Lung microvascular endothelial cell (primary cell): ENCODE data around the gene EPS8L3. TPM values are rescaled to one million over a fixed set of nuclear protein-coding genes. Genes with fewer than 3 reads are reported as not detected.
"Not testable (repeated sequence)": the region's sequence is repeated elsewhere in the genome, so short reads cannot be mapped to it uniquely, and the experiment has no call there.

Experiments used
- DNase-seq, 2 donors: peaks; one replicate each; pipeline versions ENCODE4 v3.0.0 to v3.0.0-alpha.2; 2010; ENCODE audit warnings: low read depth in 2 of 2
- total RNA-seq: library from RNA; depleted of rRNA; stranded (reverse); fragments of >200 nt; gene quantifications from 2 replicates; pipeline ENCODE4 v1.2.1, GENCODE V29; 2014

The EPS8L3 gene
- total RNA-seq, 1 donor from 2014 or later, result not detected

DNA sequence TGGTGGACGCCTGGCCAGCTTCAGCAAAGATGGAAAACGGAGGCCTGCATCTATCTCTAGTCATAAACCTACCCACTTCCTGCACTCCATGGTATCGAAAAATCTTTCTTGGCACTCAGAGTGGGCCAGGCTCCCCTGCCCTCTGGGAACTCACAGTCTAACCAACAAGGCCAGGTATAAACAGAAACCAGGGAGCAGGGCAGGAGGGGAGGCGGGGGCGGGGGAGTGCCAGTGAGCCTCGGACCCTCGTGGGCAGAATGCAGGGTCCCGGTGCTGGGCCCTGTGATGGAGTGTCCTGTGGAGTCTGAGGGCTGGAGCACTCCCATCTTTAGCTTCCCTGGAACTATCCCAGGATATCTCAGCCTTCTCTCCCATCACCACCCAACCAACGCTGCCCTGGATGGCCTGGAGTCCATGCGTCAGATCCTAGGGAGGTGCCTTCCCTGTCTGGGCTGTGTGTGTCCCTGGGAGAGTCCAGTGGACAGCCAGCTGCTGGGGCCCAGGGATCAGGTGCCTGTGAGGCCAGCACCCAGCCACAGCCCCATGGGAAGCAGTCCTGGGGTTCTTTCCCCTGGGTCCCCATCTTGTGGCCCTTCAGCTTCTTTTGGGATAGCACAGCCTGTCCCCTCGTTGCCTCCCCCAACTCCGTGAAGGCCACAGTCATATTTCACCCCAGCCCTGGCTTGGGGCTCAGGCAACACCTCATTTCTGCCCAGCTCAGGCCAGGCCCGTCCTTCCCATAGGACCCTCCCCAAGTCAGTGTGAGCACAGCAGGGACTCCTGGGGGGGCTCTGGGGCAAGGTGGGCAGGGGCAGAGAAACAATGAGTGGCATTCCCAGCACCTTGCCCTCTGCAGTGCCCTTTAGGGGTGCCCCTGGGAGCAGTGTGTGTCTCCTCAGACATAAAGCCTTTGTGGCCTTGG lies 1.1 kb upstream of the EPS8L3 start:
- no peak for DNase-seq

DNA sequence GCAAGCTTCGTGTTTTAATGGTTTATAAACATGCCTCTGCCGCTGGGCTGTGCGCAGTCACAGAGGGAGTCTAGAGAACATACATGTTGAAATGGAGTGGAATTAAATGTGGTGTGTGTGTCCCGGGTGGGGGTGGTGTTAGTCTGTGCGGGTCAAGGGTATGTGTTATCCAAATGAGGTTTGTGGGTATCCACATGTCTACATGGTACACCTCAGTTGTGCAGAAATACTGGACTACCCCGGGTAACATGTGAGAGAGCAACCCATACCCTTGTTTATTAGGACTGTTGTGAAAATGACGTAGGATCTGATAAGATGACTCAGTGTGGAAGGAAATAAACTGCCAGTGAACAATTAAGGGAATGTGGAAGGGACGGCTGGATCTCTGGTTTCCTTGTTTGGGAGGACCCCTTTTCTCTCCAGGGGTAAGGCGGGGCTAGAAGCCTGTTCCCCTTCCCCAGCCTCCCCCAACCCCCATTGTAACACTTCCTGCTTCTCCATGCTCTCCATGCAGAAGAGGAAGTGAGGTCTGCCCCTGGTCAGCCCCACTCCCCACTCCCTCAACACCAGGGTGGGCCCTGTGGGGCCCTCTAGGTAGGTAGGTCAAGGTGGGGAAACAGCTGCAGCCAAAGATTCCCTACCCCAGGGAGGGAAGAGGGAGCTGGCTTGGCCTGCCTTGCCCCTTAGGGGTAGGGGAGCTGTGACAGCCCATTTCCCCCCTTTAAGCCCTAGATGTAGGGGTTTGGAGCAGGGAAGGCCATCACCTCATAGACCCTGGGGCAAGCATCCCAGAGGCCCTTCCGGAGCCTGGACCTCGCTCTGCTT lies 690 bp downstream of the EPS8L3 start:
- DNase-seq, result peak; percentile 70 to 83

DNA sequence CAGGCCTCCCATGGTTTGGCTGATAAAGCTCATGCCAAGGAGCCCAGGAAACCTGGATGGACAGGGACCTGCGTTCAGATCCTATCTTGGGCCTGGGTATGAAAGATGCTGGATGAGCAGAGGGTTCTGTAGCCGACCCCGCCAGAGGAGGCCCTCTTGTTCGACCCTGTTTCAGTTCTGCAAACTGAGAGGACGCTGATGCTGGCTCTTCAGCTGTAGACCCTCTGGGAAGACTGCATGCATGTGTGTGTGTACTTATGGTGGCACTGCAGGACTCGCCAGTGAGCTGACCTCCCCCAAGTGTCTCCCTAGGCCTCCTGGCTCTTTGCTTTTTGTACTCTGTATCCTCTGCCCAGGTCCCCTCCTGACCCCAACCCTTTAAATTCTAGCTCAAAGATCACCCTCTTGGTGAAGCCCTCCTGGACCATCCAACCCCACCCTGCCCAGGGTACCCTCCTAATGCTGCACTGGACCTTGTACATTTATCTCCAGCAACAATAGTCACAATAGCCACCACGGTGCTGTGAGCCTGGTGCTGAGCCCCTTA lies 1.6 kb downstream of the EPS8L3 start:
- DNase-seq, result no peak

DNA sequence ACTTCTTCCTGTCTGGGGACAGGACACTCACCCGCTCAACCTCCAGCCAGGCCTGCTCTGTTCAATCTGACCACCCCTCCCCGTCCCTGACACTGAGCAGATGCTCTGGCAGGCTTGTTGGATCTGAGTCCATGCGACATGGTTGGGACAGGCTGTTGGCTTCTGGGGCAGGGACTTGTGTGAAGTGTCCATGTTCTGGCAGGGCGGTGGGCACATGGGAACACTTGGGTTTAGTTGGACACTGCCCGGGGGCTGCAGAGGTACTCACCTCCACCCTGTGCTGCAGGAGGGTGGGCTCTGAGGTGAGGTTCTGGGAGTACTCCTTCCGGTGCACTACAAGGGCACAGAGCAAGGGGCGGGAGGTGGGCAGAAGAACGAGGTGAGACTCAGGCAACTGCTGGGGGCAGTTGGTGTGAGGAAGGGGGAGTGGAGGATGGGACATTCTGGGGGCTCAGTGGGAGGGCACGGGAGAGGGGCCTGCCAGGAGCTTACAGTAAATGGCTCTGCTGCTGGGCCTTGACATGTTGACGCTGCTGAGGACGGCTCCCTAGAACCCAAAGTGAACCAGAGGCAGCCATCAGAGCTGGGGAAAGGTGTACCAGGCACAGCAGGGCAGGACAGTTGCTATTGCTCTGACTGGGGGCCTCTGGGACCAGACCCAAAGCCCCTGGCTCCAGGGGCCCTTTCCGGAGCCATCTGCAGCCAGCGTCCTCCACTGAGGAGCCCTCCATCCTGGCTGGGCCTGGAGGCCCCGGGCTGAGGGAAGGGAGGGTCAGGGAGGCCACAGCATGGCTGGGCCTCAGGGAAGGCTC lies 2.3 kb downstream of the EPS8L3 start:
- DNase-seq, result no peak

DNA sequence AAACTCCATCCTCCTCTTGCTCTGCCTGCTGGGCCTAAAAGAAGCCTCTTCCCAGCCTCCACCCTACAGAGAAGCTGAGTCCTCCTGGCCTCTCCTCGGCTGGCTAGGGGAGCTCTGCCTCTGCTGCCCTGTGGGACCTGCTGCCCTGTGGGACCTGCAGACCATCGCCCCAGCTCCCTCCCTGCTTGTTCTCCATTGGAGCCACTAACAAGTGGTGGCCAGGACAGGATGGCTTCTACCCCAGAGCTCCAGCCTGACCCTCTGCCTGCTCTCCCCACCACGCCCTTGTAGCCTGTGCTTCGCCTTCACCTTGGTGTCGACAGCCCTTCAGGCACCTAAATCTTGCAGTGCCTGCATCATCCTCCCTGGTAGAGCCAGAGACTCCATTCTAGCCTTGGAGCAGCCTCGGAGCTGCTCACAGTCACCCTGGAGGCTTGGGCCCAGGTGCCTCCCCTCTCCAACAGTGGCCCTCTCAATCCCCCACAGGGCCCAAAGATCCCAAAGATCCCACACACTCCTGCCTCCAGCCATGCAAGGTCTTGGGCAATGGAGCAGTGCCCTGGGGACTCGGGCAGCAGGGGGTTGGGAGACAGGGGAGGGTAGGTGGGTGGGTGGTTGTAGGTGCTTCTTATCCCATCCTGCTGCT lies 3.0 kb downstream of the EPS8L3 start:
- no peak for DNase-seq

DNA sequence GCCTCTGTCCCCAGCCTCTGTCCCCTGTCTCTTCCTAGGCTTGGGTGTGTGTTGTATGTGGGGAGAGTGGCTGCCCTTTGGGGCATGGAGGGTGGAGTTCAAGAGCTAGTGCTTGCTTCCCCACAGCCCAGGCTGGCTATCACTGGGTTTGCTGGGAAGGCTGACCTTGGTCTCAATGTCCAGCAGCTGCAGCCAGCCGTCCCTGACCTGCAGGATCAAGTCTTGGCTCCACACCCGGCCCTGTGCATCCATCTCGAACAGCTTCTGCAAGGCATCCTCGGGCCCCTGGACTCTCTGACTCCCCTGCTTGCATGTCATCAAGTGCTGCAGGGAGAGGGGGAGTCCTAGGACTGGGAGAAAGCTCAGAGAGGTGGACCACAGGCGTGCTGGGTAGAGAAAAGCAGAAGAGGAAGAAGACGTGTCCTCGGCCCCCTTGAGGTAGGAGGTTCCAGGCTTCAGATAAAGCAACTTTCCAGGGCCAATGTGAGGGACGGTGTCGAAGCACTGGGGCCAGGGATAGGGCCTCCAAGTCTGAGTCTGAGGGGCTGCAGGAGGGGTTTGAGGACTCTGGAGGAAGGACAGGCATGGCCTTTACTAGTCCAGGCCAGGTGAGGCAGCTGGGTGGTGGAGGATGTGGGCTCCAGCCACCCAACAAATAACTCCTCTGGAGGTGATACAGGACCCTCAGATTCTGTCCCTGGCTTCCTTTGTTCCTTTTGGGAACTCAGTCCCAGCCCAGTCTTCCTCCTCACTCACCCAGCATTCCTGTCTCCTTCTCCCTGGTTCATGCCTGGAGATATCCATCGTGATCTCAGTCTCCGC lies 4.0 kb downstream of the EPS8L3 start:
- no peak for DNase-seq

DNA sequence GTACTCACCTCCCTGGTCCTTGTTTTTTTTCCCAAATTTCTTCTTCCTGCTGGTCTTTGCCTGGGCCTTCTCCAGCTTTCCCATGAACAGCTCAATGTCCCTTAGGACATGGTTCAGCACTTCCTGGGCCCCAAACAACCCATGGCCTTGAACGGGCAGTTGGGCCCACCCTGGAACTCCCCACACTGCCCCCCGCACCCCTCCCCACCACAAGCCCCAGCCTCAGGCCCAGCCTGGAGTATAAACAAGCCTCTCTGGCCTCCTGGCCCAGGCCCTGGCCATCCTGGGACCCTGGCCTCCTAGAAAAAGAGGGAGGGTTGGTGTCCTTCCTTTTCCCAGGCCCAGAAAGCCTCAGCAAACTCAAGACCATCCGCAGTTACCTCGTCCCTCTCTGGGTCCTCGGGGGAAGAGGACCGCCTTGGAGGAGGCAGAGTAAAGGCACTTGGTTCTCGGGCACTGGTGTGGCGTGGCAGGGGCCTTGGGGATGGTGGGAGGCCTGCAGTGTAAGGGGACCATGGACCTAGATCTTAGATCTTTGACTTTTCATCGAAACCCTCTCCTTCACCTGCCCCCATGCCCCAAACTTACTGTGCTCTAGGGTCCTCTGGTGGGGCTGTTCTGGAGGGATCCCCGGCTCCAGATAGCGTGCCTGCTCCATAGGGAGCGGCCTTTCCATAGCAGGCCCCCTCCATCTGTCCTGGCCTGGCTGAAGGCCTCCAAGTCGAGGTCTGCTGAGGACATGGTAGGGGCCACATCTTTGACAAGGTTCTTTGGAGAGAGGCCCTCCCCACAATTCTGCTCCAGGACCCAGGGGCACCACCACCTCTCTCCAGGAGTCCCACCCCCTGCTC lies 5.6 kb downstream of the EPS8L3 start:
- DNase-seq, result no peak

DNA sequence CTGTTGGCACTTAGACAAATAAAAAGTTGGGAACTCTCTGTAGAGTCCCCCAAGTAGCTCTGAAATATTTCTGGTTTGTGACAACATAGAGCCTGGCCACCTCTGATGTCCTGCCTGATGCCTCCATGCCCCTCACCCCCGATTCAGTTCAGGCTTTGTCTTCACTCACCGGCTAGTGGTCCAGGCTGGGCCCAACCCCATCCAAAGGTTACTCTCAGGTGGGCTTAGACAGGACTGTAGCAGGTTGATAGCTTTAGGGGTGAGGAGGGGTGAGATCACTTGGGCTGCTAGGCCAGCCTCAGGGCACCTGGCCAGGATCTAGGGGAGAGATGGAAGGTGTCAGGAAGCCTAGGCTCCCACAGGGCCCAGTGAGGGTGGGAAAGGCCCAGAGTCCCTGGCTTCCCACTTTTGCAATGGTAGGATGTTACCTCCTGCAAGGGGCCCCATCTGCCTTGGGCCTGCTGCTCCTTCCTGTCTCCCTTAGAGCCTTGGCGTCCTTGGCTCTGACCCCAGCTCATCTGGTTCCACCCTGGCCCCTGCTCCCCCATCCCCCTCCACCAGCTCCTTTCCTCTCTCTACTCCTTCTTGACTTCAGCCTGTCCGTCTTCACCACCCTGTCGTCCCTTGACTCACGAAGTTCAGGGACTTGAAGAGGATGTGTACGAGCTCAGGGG lies 6.7 kb downstream of the EPS8L3 start:
- DNase-seq, result no peak

DNA sequence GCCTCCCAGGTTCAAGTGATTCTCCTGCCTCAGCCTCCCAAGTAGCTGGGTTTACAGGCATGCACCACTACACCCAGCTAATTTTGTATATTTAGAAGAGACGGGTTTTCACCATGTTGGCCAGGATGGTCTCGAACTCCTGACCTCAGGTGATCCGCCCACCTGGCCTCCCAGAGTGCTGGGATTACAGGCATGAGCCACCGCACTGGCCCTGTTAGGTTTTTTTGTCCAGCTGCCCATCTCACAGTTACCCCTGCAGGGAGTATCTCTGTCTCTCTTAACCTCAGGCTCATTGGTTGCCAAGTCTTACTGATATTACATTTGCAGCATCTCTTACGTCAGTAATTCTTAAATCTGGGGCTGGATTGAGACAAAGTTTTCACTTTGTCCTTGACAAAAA lies 7.4 kb downstream of the EPS8L3 start:
- not testable (repeated sequence) for DNase-seq

DNA sequence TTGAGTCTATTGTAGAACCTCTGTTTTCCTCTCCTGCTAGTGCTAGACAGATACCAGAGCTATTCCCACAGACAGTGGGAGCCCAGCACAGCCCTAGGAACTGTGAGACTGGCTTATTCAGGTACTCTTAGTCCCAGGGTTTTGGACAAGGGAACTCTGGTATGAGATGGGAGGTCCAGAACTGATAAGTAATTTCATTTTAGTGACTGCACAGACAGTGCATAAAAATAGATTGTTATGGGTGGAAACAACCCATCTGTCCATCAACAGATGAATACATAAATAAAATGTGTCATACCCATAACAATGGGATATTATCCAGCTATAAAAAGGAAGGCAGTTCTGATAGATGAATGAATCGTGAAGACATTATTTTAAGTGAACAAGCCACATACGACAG lies 9.0 kb downstream of the EPS8L3 start:
- DNase-seq, result peak in 1 of 2 donors; percentile 63

DNA sequence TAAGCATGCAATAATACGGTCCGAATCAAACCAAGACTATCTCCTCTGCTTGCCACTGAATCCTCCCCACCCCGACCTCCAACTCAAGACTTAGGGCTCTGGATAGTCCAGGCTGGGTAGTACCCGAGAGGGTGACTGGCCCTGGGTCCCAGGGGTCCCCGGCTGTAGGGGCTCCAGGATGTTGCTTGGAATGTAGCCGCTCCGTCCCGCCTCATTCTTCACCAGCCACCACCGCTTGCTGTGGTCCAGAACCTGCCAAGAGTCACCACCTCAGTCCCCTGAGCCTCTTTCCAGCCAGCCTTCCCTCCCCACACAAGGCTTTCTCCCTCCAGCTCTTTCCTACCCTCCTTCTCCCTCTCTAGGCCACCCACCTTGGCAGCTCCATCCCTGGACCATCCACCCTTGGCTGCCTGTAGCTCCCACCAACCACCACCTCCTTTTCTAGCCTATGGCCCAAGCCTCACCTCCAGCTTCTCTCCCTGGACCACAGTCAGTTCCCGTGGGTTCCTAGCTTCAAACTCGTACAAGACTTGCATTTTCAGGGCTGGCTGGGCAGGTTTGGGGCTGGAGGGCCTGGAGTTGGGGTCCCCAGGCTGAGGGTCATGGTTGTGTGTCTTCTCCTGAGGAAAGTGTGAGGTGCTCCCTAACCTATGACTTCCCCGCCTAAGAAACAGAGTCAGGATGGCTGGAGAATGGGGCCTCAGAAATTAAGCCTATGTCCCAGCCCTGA lies 12.0 kb downstream of the EPS8L3 start:
- no peak for DNase-seq

DNA sequence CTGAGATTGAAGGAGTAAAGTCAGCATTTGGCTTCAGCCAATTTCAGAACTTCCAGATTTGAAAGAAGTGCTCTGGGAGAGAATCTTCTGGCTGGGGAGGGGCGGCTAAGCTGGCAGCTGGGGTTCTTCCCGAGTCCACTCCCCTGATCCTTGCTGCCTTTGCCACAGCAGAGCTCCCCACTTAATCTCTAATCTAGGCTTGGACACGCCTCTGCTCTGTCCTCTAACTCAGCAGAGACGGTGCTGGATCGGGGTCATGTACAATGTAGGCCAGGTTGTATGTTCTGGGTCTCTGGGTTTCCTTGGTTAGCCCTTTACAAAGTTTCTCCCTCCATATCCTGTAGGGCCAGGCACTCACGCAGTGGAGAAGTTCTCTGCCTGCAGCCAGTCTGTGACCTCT lies 12.8 kb downstream of the EPS8L3 start:
- no peak for DNase-seq

DNA sequence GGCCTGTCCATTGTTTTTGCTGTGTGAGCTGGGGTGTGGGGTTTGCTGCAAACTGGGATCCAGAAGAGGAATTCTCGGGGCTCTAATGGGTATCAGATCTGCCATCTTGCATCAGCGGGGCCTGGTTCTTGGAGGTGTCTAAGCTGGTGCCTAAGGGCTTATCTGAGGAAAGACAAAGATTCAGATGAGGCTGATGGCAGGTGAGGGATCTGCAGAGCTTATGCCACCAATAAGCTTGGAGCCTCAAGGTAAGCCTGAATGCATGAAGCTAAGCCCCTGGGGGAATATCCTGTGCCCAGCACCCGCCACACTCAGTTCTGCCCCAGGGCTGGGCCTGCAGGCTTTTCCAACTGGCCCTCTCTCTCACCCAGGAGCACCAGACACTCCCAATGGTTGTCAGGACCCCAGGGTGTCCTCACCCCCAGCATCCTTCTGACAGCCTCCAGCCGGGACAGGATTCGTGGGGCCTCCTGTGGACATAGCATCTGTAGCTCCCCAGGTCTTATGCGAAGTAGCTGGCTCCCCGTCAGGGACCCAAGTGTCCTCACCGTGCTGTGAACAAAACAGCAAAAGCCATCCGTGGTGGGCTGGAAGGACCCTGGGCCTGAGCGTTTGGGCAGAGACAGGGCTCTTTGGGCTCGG lies 13.4 kb downstream of the EPS8L3 start:
- no peak for DNase-seq

DNA sequence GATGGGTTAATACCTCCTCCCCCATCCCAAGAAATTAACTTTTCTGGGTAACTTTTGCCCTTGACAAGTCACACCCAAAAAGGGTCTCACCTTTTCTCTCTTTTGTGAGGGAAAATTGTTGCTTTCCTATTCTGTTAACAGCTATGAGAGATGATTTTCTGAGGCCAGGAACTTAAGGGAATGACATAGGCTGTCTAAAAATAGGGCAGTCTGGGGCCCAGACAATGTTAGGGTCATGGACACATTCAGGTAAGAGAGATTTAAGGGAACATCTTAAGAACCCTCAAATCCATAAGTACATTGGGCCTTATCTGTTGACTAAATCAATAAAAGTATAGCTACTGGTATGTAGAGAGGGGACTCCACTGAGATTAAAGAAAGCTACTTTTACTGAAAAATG lies 14.5 kb downstream of the EPS8L3 start:
- DNase-seq, result no peak

DNA sequence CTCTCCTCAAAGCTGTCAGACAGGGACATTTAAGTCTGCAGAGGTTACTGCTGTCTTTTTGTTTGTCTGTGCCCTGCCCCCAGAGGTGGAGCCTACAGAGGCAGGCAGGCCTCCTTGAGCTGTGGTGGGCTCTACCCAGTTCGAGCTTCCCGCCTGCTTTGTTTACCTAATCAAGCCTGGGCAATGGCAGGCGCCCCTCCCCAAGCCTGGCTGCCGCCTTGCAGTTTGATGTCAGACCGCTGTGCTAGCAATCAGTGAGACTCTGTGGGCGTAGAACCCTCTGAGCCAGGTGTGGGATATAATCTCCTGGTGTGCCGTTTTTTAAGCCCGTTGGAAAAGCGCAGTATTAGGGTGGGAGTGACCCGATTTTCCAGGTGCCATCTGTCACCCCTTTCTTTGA lies 15.4 kb downstream of the EPS8L3 start:
- not testable (repeated sequence) for DNase-seq

DNA sequence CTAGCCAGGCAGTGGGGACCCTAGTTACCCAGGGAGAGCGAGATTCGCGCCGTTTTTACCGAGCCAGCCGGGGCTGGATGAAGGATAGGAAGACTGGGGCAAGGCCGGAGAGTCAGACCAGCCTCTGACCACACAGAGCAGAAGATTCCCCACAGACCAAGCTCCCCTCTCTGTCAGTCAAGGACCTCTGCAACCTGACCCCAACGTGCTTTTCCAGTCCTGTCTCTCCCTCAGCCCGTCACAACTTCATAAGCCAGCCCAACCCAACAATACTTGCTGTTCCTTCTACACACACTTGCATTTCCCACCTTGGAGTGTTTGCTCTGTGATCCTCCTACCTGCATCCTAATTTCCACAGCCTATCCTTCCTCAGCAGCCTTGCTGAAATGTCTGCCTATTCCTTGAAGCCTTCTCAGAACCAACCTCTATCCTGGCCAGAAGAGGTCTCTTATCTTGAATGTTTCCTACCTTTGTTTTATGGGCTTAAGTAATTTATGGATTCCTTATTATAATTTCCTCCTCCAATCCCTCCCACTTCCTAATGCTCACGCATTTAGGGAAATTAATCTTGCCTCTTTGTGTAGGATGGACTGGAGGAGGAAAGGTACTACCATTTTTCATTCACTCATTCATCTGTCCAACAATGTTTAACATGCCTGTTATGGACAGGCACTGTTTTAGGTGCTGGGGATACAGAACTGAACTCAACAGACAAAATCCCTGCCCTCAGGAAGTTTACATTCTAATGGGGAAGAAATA lies 22.9 kb downstream of the EPS8L3 start, which contains the start of gene GSTM3:
TSS of gene GSTM3 (minus strand) at position 424 of the 759 bp plus-strand sequence. CDS start 751 bp downstream, outside the sequence.
- no peak for DNase-seq
